Peyer's patch (tissue), 4 donors: ENCODE measurements around the gene GLB1L3. TPM values are rescaled to one million over a fixed set of nuclear protein-coding genes. Genes with fewer than 3 reads are reported as not detected.

Experiments used
- DNase-seq, 3 donors: peaks; one replicate each; pipeline ENCODE4 v3.0.0-alpha.2; 2017 to 2019
- H3K27ac ChIP-seq, 4 donors: fragments of 200-600 bp; sonication (generic); one replicate each; pipeline ENCODE4 v1.5.1; 2016 to 2019
- H3K27me3 ChIP-seq, 2 donors: fragments of 200-600 bp; sonication (generic); one replicate each; pipeline ENCODE4 v1.5.1; 2019
- H3K36me3 ChIP-seq, 3 donors: fragments of 200-600 bp; sonication (generic); one replicate each; pipeline ENCODE4 v1.5.1; 2016 to 2019
- H3K4me1 ChIP-seq, 4 donors: fragments of 200-600 bp; sonication (generic); one replicate each; pipeline ENCODE4 v1.5.1; 2016 to 2019
- H3K4me3 ChIP-seq, 4 donors: fragments of 200-600 bp; sonication (generic); 1 replicate in 3 of 4; 2 replicates in 1 of 4; pipeline ENCODE4 v1.5.1; 2016 to 2019; ENCODE audit warnings: mild to moderate bottlenecking in 1 of 4
- H3K9me3 ChIP-seq, 4 donors: fragments of 200-600 bp; sonication (generic); one replicate each; pipeline ENCODE4 v1.5.1; 2016 to 2019; ENCODE audit warnings: mild to moderate bottlenecking in 1 of 4
- CTCF ChIP-seq, 6 experiments: fragments of 450-650 bp in 4 of 6; fragments of 200-600 bp in 2 of 6; sonication (generic) in 1 of 6; IDR thresholded peaks; one replicate each; pipeline ENCODE4 v1.5.1; 2017 to 2019; ENCODE audit warnings: antibody characterized with exemption in 6 of 6, mild to moderate bottlenecking in 3 of 6, moderate library complexity in 1 of 6
- POLR2A ChIP-seq, 2 donors: fragments of 450-650 bp; IDR thresholded peaks; one replicate each; pipeline ENCODE4 v1.5.1; 2017; ENCODE audit warnings: antibody characterized with exemption in 2 of 2, mild to moderate bottlenecking in 2 of 2, moderate library complexity in 2 of 2
- total RNA-seq, 4 donors: library from RNA; depleted of rRNA; stranded (reverse); fragments of >200 nt; gene quantifications; one replicate each; pipeline ENCODE4 v1.1.0, GENCODE V29; 2016

GLB1L3 gene
- total RNA-seq, 4 donors from 2014 or later: not detected

- Histone ChIP-seq H3K4me1 (peaks cover 0 to 6% (median 0%) of the 10 kb centered on the region in 4 donors), H3K27ac (no peak overlapping the region), H3K4me3 (no peak overlapping the region), H3K36me3 (no peaks in the 10 kb centered on the region), H3K9me3 (no peaks in the 10 kb centered on the region), H3K27me3 (no peaks in the 10 kb centered on the region)
- DNase-seq: peak in 1 of 3 donors; percentile 29
- TF ChIP-seq CTCF (IDR thresholded peaks at IDR 0.05) (no peak), POLR2A (IDR thresholded peaks at IDR 0.05) (no peak)
These were observed 88.1 kb downstream of the GLB1L3 start for GRCh38 chr11:134364261-134364660.

- peak in 1 of 3 donors; percentile 35 for DNase-seq
- Histone ChIP-seq H3K27me3 (no peaks in the 10 kb centered on the region), H3K27ac (no peak overlapping the region), H3K4me3 (no peak overlapping the region), H3K36me3 (no peaks in the 10 kb centered on the region), H3K9me3 (no peaks in the 10 kb centered on the region), H3K4me1 (peaks cover 0 to 3% (median 0%) of the 10 kb centered on the region in 4 donors)
- no peak for TF ChIP-seq CTCF (IDR thresholded peaks at IDR 0.05)
- no peak for TF ChIP-seq POLR2A (IDR thresholded peaks at IDR 0.05)
These were observed 89.1 kb downstream of the GLB1L3 start for GRCh38 chr11:134365011-134365925.

- H3K4me3 ChIP-seq: no peak overlapping the region
- H3K27me3 ChIP-seq: no peaks in the 10 kb centered on the region
- DNase-seq: peak in 1 of 3 donors; percentile 6
- no peak for TF ChIP-seq CTCF (IDR thresholded peaks at IDR 0.05)
- TF ChIP-seq POLR2A (IDR thresholded peaks at IDR 0.05): no peak
- H3K9me3 ChIP-seq: no peaks in the 10 kb centered on the region
- H3K4me1 ChIP-seq: no peaks in the 10 kb centered on the region
- H3K27ac ChIP-seq: no peak overlapping the region
- H3K36me3 ChIP-seq: no peaks in the 10 kb centered on the region
These were observed 90.1 kb downstream of the GLB1L3 start for GRCh38 chr11:134366254-134366653.

- H3K4me1 ChIP-seq: no peaks in the 10 kb centered on the region
- DNase-seq: peak in 1 of 3 donors; percentile 16
- H3K27ac ChIP-seq: no peak overlapping the region
- no peaks in the 10 kb centered on the region for H3K27me3 ChIP-seq
- H3K4me3 ChIP-seq: no peak overlapping the region
- H3K36me3 ChIP-seq: no peaks in the 10 kb centered on the region
- no peaks in the 10 kb centered on the region for H3K9me3 ChIP-seq
- TF ChIP-seq CTCF (IDR thresholded peaks at IDR 0.05) (no peak), POLR2A (IDR thresholded peaks at IDR 0.05) (no peak)
These were observed 91.6 kb downstream of the GLB1L3 start for GRCh38 chr11:134367781-134368180.

Other genes with a start within 250 kb of the GLB1L3 start
- gene JAM3, start 207.3 kb upstream of the GLB1L3 start, total RNA-seq: 10 to 100 TPM in 1 of 4 donors, 1 to 10 TPM in 3; 4.6 to 14.0 (median 8.5) TPM
- 10 to 100 TPM; 12.5 to 30.5 (median 13.9) TPM for gene NCAPD3, start 52.4 kb upstream of the GLB1L3 start, total RNA-seq
- 10 to 100 TPM; 33.8 to 74.0 (median 64.0) TPM for gene VPS26B, start 51.7 kb upstream of the GLB1L3 start, total RNA-seq
- gene THYN1, start 23.0 kb upstream of the GLB1L3 start, total RNA-seq: 10 to 100 TPM; 37.8 to 62.7 (median 52.3) TPM
- gene ACAD8, start 22.8 kb upstream of the GLB1L3 start, total RNA-seq: 10 to 100 TPM; 30.4 to 44.5 (median 36.9) TPM
- 10 to 100 TPM in 2 of 4 donors, 1 to 10 TPM in 2; 4.2 to 21.6 (median 12.4) TPM for gene GLB1L2, start 55.6 kb downstream of the GLB1L3 start, total RNA-seq
- 1 to 10 TPM in 1 of 4 donors, under 1 TPM in 2, not detected in 1; 0.35 to 3.3 (median 0.54) TPM for gene B3GAT1, start 135.9 kb downstream of the GLB1L3 start, total RNA-seq